ENCODE results near the gene POU2F3.

POU2F3 gene

GRCh38 chr11:120290956-120291355, 51.0 kb downstream of the POU2F3 start:
- DNase-seq: no peak

GRCh38 chr11:120293038-120293800, 53.3 kb downstream of the POU2F3 start:
- no peak for DNase-seq

GRCh38 chr11:120294096-120294495, 54.2 kb downstream of the POU2F3 start:
- no peak for DNase-seq

- DNase-seq: no peak
These were observed 55.2 kb downstream of the POU2F3 start for GRCh38 chr11:120295099-120295498.

GRCh38 chr11:120296554-120296953, 56.6 kb downstream of the POU2F3 start:
- no peak for DNase-seq

- no peak for DNase-seq
These were observed 58.5 kb downstream of the POU2F3 start for GRCh38 chr11:120298461-120298860.

GRCh38 chr11:120302001-120302805, 62.3 kb downstream of the POU2F3 start:
- no peak for DNase-seq

- peak; percentile 49 to 52 for DNase-seq
These were observed 63.2 kb downstream of the POU2F3 start for GRCh38 chr11:120303004-120303637.

- no peak for DNase-seq
These were observed 64.6 kb downstream of the POU2F3 start for GRCh38 chr11:120304526-120304925.

GRCh38 chr11:120305286-120305685, 65.3 kb downstream of the POU2F3 start:
- no peak for DNase-seq

- DNase-seq: no peak
These were observed 66.7 kb downstream of the POU2F3 start for GRCh38 chr11:120306519-120307242.

GRCh38 chr11:120307476-120307875, 67.5 kb downstream of the POU2F3 start:
- DNase-seq: no peak

GRCh38 chr11:120308081-120308480, 68.1 kb downstream of the POU2F3 start:
- DNase-seq: no peak

- DNase-seq: no peak
These were observed 70.9 kb downstream of the POU2F3 start for GRCh38 chr11:120310870-120311269.

- no peak for DNase-seq
These were observed 74.9 kb downstream of the POU2F3 start for GRCh38 chr11:120314861-120315260.

GRCh38 chr11:120316880-120317688, 77.1 kb downstream of the POU2F3 start:
- no peak for DNase-seq

- no peak for DNase-seq
These were observed 77.9 kb downstream of the POU2F3 start for GRCh38 chr11:120317689-120318480.

- no peak for DNase-seq
These were observed 79.0 kb downstream of the POU2F3 start for GRCh38 chr11:120318906-120319305.

GRCh38 chr11:120324932-120325810, 85.2 kb downstream of the POU2F3 start, which contains the start of gene TLCD5:
TSS of gene TLCD5 (plus strand) at chr11:120325299. CDS start at chr11:120327442, 2,143 bp downstream.
- DNase-seq: peak in 1 of 2 experiments; percentile 11

- DNase-seq: no peak
These were observed 86.3 kb downstream of the POU2F3 start for GRCh38 chr11:120326228-120326627.

All from activated CD4-positive, alpha-beta T cell treated with anti-CD3 and anti-CD28 coated beads, Interleukin-2, amount 50 U/mL, for 4 hours (primary cell).